Measurements from ENCODE around the gene AGBL5. TPM values are rescaled to one million over a fixed set of nuclear protein-coding genes. Genes with fewer than 3 reads are reported as not detected.
A peak's percentile ranks its signal among the peaks of the same experiment; 100 is the strongest.

AGBL5 gene
- total and polyA plus RNA-seq, 9 of the 15 experiments (the other 6 are each of a cell fraction or from before 2014, with no cell fraction given), result 3.3 to 52.7 (median 26.2) TPM

DNA sequence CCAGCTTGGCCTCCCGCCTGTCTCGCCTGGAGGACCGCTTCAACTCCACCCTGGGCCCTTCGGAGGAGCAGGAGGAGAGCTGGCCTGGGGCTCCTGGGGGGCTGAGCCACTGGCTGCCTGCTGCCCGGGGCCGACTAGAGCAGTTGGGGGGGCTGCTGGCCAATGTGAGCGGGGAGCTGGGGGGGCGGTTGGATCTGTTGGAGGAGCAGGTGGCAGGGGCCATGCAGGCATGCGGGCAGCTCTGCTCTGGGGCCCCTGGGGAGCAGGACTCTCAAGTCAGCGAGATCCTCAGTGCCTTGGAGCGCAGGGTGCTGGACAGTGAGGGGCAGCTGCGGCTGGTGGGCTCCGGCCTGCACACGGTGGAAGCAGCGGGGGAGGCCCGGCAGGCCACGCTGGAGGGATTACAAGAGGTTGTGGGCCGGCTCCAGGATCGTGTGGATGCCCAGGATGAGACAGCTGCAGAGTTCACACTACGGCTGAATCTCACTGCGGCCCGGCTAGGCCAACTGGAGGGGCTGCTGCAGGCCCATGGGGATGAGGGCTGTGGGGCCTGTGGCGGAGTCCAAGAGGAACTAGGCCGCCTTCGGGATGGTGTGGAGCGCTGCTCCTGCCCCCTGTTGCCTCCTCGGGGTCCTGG is 31.4 kb downstream of the AGBL5 start (continued):
- TF ChIP-seq, protein P1, sequence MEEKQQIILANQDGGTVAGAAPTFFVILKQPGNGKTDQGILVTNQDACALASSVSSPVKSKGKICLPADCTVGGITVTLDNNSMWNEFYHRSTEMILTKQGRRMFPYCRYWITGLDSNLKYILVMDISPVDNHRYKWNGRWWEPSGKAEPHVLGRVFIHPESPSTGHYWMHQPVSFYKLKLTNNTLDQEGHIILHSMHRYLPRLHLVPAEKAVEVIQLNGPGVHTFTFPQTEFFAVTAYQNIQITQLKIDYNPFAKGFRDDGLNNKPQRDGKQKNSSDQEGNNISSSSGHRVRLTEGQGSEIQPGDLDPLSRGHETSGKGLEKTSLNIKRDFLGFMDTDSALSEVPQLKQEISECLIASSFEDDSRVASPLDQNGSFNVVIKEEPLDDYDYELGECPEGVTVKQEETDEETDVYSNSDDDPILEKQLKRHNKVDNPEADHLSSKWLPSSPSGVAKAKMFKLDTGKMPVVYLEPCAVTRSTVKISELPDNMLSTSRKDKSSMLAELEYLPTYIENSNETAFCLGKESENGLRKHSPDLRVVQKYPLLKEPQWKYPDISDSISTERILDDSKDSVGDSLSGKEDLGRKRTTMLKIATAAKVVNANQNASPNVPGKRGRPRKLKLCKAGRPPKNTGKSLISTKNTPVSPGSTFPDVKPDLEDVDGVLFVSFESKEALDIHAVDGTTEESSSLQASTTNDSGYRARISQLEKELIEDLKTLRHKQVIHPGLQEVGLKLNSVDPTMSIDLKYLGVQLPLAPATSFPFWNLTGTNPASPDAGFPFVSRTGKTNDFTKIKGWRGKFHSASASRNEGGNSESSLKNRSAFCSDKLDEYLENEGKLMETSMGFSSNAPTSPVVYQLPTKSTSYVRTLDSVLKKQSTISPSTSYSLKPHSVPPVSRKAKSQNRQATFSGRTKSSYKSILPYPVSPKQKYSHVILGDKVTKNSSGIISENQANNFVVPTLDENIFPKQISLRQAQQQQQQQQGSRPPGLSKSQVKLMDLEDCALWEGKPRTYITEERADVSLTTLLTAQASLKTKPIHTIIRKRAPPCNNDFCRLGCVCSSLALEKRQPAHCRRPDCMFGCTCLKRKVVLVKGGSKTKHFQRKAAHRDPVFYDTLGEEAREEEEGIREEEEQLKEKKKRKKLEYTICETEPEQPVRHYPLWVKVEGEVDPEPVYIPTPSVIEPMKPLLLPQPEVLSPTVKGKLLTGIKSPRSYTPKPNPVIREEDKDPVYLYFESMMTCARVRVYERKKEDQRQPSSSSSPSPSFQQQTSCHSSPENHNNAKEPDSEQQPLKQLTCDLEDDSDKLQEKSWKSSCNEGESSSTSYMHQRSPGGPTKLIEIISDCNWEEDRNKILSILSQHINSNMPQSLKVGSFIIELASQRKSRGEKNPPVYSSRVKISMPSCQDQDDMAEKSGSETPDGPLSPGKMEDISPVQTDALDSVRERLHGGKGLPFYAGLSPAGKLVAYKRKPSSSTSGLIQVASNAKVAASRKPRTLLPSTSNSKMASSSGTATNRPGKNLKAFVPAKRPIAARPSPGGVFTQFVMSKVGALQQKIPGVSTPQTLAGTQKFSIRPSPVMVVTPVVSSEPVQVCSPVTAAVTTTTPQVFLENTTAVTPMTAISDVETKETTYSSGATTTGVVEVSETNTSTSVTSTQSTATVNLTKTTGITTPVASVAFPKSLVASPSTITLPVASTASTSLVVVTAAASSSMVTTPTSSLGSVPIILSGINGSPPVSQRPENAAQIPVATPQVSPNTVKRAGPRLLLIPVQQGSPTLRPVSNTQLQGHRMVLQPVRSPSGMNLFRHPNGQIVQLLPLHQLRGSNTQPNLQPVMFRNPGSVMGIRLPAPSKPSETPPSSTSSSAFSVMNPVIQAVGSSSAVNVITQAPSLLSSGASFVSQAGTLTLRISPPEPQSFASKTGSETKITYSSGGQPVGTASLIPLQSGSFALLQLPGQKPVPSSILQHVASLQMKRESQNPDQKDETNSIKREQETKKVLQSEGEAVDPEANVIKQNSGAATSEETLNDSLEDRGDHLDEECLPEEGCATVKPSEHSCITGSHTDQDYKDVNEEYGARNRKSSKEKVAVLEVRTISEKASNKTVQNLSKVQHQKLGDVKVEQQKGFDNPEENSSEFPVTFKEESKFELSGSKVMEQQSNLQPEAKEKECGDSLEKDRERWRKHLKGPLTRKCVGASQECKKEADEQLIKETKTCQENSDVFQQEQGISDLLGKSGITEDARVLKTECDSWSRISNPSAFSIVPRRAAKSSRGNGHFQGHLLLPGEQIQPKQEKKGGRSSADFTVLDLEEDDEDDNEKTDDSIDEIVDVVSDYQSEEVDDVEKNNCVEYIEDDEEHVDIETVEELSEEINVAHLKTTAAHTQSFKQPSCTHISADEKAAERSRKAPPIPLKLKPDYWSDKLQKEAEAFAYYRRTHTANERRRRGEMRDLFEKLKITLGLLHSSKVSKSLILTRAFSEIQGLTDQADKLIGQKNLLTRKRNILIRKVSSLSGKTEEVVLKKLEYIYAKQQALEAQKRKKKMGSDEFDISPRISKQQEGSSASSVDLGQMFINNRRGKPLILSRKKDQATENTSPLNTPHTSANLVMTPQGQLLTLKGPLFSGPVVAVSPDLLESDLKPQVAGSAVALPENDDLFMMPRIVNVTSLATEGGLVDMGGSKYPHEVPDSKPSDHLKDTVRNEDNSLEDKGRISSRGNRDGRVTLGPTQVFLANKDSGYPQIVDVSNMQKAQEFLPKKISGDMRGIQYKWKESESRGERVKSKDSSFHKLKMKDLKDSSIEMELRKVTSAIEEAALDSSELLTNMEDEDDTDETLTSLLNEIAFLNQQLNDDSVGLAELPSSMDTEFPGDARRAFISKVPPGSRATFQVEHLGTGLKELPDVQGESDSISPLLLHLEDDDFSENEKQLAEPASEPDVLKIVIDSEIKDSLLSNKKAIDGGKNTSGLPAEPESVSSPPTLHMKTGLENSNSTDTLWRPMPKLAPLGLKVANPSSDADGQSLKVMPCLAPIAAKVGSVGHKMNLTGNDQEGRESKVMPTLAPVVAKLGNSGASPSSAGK (IDR thresholded peaks at IDR 0.05), result peak; percentile 22; the same call in 1 of the 2 replicates
- TF ChIP-seq RBM22 (IDR thresholded peaks at IDR 0.05; ENCODE audit: low read depth, low read length, poor library complexity, severe bottlenecking) (no peak), MEF2A (IDR thresholded peaks at IDR 0.05; ENCODE audit: control insufficient read depth, low read depth, low read length) (no peak), GABPA (tag; conservative IDR thresholded peaks at IDR 0.05; ENCODE audit: low read depth) (no peak), POLR2G (IDR thresholded peaks at IDR 0.05; ENCODE audit: low read depth, low read length) (0 out of 2 replicates have a peak, but pooled peaks have one; percentile 11)
